Measurements from ENCODE around the gene FGF19.
"Not testable (repeated sequence)": the region's sequence is repeated elsewhere in the genome, so short reads cannot be mapped to it uniquely, and the experiment has no call there.

FGF19 gene

DNA sequence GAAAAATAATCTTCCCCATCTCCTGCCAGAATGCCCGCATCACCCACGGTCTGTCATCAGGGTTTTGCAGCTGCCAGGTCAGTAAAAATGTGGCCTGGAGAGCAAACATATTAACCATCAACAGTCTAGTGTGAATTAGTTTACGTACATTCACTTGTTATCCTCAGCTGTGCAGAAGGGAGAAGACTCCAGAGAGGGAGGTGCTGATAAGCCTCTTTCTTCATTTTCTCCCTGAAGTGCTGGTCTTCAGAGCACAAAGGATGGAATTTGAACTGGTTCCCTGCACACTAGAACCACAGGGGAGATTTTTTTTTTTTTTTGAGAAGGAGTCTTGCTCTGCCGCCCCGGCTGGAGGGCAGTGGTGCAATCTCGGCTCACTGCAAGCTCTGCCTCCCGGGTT is 8.2 kb downstream of the FGF19 start:
- DNase-seq, result no peak

DNA sequence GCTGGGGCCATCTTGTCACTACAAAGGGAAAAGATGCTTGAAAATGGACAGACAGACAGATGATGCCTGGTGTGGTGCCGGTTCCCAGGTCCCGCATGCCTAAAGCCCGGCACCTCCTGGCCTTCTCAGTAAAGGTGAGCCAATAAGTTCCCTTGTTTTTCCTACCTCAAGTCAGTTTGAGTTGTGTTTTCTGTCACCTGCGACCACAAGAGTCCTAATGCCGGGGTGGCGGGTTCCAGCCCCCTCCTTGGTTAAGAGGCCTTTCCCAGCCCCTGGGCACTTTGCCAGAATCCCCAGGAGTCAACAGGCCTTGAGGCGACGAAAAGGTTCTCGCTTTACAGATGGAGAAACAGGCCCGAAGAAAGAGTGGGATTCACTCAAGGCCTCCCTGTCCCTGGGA is 9.0 kb downstream of the FGF19 start:
- no peak for DNase-seq

DNA sequence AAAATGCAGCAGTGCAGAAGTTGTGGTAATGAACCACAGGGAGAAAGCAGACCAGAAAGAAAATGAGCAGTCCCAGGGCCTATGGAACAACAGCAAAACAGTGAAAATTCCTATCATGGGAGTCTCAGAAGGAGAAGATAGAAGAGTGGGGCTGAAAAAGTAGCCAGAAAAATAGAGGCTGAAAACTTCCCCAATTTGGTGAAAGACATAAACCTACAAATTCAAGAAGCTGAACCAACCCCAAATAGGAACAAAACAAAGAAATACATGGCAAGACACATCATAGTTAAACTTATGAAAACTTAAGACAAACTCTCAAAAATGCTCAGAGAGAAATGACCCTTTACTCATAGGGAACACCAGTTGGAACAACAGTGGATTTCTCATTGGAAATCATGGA is 11.4 kb downstream of the FGF19 start:
- no peak for DNase-seq

DNA sequence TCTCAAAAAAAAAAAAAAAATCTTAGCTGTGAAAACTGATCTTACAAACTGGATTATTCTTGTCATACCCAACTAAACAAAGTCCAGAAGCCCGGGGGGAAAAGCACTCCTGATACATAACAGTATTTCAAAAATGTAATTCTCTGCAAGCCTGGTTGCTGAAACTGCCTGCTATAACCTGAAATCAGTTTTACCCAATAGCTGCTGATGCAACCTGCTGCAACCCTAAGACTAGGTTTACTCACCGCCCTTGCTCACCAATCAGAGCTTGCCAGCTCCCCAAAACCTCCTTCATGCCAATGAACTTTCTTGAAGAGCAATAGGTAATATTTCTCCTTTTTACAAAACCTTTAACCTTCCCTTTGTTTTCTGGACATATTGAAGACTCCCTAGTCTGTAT is 12.4 kb downstream of the FGF19 start:
- no peak for DNase-seq

DNA sequence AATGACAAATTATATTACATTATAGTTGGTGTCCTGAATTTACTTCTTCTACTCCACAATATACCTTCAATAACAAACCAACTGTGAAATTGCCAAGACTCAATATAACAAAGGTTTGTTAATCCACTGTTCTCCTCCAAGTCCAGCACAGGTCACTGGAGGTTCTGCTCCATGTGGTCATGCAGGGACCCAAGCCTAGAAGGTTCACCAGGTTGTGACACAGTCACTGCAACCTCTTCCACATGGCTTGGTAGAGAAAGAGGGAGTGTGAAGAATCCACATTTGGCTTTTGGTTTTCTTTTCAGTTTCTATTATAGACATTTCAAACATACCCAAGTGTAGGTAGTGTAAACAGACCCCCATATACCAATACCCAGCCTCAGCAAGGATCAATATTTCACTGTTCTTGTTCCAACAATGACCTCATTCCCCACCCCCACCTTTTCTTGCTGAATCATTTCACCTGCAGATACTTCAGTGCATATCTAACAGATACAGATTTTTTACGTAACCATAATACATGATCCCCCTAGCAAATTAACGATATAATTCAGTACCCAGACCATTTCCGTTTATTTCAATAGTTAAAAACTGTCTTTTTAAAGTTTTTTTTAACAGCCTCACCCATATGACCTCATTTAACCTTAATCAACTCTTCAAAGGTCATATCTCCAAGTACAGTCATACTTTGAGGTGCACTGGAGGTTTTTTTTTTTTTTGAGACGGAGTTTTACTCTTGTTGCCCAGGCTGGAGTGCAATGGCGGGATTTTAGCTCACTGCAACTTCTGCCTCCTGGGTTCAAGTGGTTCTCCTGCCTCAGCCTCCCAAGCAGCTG is 14.1 kb downstream of the FGF19 start:
- DNase-seq, result no peak

DNA sequence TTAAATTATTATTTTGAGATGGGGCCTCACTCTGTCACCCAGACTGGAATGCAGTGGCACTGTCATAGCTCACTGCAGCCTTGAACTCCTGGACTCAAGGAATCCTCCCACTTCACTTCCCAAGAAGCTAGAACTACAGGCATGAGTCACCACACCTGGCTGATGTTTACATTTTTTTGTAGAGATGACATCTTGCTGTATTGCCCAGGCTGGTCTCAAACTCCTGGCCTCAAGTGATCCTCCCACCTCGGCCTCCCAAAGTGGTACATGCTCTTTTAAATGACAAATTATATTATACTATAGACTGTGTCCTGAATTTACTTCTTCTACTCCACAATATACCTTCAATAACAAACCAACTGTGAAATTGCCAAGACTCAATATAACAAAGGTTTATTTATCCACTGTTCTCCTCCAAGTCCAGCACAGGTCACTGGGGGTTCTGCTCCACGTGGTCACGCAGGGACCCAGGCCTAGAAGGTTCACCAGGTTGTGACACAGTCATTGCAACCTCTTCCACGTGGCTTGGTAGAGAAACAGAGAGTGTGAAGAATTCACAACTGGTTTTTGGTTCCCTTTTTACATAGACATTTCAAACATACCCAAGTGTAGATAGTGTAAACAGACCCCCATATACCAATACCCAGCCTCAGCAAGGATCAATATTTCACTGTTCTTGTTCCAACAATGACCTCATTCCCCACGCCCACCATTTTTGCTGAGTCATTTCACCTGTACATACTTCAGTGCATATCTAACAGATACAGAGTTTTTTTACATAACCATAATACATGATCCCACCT is 15.7 kb downstream of the FGF19 start:
- DNase-seq, result not testable (repeated sequence)

DNA sequence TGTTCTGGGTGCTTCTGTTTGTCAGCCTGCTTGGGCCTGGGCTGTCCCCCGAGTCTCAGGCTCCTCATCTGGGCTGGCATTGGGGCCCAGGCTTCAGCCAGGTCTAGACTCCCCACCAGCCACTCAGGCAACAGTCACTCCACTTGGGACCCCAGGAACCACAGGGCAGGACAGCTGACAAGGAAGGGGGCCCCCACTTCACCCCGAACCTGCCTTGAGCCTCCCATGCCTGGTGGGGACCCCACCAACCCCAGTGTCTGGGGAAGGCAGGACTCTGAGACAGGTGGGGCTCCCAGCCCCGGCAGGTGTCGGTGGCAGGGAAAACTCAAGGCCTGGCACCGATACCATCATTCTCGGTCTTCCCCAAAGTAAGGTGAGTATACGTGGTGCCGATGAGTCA is 17.0 kb downstream of the FGF19 start:
- no peak for DNase-seq

DNA sequence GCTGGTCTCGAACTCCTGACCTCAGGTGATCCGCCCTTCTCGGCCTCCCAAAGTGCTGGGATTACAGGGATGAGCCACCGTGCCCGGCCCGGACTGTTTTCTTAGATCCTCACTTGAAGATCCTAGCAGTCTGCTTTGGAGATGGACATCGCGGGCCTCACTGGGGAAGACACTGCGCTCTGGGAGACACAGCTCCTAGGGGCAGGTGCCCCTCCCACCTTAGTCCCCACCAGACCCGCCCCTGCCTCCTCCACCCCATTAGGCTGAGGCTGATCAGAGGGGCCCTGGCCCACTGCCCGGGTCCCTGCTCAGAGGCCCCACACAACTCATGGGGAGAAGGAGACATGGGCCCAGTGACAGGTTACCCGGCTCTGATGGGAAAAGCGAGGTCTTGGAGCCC is 17.4 kb downstream of the FGF19 start:
- DNase-seq, result no peak

DNA sequence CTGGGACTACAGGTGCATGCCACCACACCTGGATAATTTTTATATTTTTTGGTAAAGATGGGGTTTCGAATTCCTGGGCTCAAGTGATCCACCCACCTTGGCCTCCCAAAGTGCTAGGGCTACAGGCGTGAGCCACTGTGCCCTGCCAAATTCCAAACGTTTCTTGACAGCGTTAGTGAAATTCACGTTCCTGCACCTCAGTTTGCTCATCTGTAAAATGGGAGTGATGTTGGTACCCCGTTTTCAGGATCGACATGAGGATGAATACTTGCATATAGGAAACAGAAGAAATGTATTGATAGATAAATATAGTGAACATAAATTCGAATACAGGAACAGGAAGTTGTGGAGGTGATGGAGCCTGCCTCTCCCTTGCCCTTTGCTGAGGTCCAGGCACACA is 18.5 kb downstream of the FGF19 start:
- DNase-seq, result no peak

DNA sequence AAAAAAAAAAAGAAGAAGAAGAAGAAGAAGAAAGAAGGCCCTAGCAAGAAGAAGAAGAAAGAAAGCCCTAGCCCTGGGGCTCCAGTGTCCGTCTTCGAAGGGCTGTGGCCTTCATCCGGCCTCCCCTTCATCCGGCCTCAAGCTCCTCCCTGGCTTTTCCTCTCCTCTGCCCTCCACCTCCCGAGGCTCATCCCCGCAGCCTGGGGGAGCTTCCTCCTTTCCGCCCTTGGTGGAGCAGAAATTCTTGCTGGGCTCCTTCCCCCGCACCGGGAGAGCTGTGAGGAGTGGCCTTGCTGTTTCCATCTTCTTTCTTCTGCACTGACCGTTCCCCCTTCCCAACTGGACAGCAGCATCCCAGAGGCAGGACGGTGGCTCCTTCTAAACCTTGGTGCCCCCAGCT is 19.2 kb downstream of the FGF19 start:
- no peak for DNase-seq

DNA sequence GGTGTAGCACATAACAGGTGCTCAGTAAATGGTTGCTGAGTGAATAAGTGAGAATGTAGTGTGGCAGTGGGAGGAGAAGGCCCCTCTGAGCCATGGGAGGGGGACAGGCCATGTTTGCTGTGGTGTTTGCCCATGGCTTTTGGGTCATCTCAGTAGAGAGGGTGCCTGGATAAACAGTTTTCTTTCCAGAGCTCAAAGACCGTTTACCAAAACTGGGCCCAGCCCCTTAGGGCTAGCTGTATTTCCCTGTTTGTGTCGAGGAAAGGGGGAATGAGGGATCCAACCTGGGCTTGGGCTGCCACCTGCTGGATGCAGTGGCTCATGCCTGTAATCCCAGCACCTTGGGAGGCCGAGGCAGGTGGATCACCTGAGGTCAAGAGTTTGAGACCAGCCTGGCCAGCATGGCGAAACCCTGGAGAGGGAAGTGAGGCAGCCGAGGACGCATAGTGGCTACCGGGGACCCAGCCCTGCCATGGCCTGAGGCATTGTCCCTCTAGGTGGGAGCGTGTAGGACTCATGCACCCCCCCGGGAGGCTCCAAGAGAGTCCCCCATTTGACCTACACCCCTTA is 20.0 kb downstream of the FGF19 start:
- DNase-seq, result no peak

DNA sequence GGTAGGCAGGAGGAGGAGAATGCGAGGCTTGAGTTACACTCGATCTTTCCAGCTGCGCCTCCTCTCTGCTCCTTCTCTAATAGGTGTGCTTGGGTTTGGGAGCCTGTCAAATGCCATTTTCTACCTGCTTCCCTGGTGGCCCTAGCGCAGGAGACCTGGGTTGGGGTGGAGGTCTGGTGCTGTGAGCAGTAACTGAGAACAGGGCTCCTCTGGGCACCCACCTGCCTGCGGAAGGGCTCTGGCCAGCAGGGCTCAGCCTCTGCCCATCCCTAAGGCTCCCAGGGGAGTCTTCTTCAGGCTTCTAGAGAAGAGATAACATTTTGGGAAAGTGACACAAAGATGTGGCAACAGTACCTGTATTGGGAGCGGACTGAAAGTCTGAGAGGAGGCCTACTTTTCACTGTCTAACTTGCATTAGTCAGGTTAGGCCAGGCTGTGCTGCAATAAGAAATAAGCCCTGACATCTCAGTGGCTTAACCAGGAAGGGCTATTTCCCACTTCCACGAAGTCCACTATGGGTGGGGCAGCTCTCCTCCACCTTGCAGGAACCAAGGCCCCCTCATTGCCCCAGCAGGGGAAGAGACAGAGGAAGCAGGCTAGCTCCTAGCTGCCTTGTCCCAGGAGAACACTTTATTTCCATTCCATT is 21.0 kb downstream of the FGF19 start:
- no peak for DNase-seq

DNA sequence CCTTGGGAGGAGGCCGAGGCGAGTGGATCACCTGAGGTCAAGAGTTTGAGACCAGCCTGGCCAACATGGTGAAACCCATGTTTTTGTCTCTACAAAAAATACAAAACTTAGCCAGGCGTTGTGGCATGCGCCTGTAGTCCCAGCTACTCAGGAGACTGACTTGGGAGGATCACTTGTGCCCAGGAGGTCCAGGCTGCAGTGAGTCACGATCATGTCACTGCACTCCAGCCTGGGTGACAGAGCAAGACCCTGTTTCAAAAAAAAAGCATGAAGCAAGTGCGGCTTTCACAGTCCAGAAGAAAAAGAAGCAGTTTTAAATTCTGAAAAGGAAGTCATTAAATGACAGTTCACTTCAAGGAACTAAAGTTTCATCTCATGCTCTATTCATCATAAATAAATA is 21.6 kb downstream of the FGF19 start:
- DNase-seq, result no peak

DNA sequence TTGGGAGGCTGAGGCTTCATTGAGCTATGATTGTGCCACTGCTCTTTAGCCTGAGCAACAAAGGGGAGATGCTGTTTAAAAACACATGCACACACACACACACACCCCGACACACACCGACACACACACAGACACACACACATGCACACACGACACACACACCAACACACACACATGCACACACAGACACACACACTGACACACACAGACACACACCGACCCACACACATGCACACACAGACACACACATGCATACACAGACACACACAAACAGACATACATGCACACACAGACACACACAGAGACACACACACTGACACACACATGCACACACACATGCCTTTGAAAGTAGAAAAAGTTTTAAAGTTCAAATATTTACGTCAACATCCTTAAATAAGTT is 23.1 kb downstream of the FGF19 start:
- no peak for DNase-seq

DNA sequence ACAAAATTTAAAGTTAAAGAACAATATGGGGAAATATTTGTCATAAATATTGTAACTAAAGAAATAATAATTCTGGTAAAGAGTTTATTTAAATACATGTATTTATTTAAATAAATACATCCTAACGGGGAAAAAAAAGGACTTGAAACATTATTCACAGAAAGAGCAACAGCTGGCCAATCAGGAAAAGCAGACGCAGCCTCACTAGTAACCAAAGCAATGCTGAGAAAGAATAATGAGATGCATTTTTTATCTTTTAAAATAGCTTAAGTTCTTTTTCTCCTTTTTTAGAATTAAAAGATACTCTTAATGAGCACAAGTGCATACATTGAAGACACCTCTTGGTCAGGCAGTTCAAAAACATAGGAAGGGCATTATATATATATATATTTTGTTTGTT is 26.1 kb downstream of the FGF19 start:
- DNase-seq, result no peak

DNA sequence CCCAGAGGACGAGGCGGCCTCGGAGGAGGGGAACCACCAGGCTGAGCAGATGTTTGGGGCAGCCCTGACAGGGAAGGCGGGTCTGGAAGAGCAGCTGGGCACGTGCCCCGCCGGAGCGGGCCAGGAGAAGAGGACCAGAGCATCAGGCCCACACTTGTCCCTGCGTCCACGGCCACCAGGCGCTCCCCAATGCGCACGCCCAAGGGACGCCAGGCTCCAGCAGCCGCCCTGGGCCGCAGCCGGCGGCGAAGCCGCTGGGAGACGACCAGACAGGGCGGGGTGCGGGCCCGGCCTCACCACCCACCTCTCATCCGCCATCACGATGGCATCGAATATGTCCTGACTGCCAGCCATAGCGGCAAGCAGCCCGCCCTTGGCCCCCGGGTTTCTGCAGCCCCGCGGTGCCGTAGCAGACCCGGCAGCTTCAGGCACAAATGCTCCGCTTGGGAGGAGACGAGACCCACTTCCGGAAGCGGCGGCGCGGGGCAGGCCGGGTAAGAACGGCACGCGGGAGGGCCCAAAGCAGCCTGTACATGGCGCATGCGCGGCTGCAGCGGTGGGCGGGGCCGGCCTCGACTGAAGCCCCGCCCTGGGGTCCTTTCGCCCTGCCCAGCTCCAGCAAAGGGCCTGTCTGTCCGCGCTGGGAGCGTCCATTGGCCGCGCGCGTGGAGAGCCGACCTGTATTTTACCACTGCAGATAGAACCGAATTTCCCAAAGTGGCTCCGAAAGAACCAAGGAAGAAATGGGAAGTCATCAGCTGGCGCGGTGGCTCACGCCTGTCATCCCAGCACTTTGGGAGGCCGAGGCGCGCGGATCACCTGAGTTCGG is 28.7 kb downstream of the FGF19 start, which contains the start of gene LTO1:
Gene LTO1 (minus strand): TSS at position 468 of the 829 bp plus-strand sequence. CDS start 114 bp downstream, at position 354.
- DNase-seq, result peak; percentile 90 to 98

DNA sequence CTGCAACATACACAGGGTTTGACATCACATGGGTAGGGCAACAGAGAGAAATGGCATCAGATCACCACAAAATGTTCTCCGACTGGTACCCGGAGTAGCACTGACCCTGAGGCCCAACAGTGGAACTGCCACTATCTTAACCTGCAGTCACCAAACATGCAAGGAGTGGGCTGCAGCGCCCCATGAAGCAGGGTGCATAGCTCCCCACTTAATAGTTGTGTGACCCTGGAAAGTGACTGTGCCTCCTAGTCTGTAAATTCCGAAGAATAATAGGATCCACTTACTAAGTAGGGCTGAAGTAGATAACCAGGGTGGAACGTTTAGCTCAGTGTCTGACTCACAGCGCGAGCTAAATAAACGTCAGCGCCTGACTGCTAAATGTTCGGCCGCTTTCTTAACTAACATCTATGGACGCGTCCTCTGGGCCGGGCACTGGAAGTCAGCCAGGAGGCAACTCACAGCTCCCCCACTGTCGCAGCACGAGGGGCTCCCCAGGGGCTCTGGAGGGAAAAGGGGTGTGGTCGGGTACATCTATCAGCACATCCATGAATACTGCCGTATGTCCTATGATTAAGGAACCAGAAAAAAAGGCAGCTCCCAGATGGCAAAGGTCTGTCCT is 29.4 kb downstream of the FGF19 start:
- DNase-seq, result peak; percentile 6 to 29

DNA sequence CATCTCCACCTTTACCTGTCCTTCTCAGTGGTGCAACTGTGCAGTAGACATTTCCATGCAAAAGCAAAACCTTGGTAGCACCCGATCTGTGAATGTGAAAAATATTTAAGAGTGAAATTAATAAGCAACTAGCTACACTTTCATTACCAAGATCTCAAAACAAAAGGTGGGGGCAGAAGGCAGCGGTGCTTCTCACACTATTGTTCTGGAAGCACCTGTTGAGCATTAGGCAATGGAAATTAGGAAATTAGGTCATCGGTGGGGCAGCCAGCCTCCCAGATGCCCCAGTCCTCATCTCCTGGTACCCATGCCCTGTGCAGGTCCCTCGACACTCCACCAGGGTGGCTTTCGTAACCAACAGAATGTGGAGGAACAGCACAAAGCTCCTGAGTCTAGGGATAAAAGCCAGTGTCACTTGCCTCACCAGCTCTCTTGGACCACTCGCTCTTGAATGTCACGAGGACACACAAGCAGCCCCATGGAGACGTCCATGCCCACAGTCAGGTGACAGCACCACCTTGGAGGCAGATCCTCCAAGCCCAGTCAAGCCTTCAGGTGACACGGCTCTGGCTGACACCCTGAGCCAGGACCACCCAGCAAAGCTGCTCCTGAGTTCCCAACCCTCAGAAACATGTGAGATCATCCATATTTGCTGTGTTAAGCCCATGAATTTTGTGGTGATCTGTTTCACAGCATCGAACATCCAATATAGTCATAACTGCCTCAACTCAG is 31.9 kb downstream of the FGF19 start:
- no peak for DNase-seq

DNA sequence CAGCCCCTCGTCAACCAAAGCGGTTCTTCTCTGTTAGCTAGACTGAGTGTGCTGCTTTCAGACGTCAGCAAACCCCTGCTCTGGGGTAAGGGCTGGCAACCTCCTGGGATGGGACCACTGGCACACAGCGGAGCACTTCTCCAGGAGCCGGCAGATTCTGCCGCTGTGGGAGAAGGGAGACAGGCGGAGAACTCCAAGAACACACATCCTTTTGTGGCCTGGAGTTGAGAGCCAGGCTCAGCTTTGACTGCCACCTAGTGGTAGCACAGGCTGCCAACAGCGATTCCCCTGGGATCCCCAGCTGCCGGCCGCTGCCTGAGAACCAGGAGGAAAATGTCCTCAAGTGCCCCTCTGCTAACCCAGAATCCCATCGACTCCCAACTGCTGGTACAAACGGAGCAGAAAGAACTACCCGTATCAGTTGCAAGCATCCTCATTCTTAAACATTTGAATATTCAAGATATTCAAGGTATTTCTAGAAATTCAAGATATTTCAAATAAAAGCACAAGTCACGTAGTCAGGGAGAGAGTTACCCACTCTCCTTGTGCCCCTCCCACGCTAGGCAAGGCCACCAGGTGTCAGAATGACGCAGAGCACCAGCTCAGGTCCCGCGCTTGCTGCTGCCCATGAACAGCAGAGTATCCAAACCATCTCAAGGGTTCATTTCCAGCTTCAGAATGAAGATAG is 33.5 kb downstream of the FGF19 start:
- DNase-seq, result peak; percentile 44 to 80

DNA sequence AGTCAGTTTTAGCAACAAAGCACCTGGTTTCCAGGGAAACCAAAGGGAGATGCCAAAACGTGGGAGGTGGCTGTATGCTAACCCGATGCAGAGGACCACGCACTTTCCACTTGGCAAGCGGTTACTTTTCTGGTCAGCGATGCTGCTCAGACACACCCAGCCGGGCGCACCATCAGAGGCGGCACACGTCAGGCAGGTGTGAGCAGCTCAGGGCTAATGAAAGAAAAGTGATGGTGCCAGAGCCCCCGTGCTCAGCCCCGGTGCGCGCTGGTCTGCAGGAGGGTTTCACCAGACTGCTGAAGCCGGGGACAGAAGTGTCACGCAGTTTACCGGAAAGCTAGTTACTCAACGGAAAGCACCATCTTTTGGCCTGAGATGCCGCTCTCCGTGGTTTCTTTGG is 34.3 kb downstream of the FGF19 start:
- no peak for DNase-seq

Data from inflammatory macrophage treated with lipopolysaccharide for 1 hour (primary cell).